Kidney (tissue), 14 donors: Measurements from ENCODE around the gene CORO1A. TPM values are rescaled to one million over a fixed set of nuclear protein-coding genes. Genes with fewer than 3 reads are reported as not detected.
A peak's percentile ranks its signal among the peaks of the same experiment; 100 is the strongest.
"Not testable (repeated sequence)": the region's sequence is repeated elsewhere in the genome, so short reads cannot be mapped to it uniquely, and the experiment has no call there.

Source experiments
- DNase-seq, 5 donors: peaks; one replicate each; pipeline ENCODE4 v3.0.0-alpha.2; 2013 to 2020
- FAIRE-seq: peaks from 2 replicates; lab custom pipeline; 2012; peaks lifted over from hg19 to GRCh38; lab: Jason Lieb, UNC
- H3K27ac ChIP-seq, 2 donors: one replicate each; pipeline ENCODE4 v1.7.0; 2013; ENCODE audit warnings: low read depth in 2 of 2, low read length in 2 of 2, inconsistent platforms in 1 of 2
- H3K27me3 ChIP-seq: one replicate; pipeline ENCODE4 v1.7.1; 2013; ENCODE audit warnings: low read length, inconsistent platforms; ENCODE audit not compliant: control insufficient read depth, insufficient read depth
- H3K36me3 ChIP-seq, 3 donors: one replicate each; pipeline versions ENCODE4 v1.7.0 to v1.7.1; 2013; ENCODE audit warnings: low read length in 3 of 3, control low read depth in 1 of 3, inconsistent platforms in 1 of 3; ENCODE audit not compliant: insufficient read depth in 3 of 3, control insufficient read depth in 2 of 3
- H3K4me1 ChIP-seq, 3 donors: one replicate each; pipeline versions ENCODE4 v1.7.0 to v1.7.1; 2013; ENCODE audit warnings: low read length in 3 of 3, inconsistent platforms in 1 of 3, low read depth in 1 of 3; ENCODE audit not compliant: control insufficient read depth in 2 of 3, insufficient read depth in 2 of 3
- H3K4me3 ChIP-seq, 3 donors: one replicate each; pipeline versions ENCODE4 v1.7.0 to v1.8.1; 2013; ENCODE audit warnings: low read length in 3 of 3, control low read depth in 1 of 3, inconsistent platforms in 1 of 3
- H3K9ac ChIP-seq, 3 donors: one replicate each; pipeline versions ENCODE4 v1.7.0 to v1.7.1; 2013; ENCODE audit warnings: low read length in 3 of 3, control low read depth in 1 of 3, inconsistent platforms in 1 of 3
- H3K9me3 ChIP-seq, 3 donors: one replicate each; pipeline versions ENCODE4 v1.7.0 to v1.7.1; 2013; ENCODE audit warnings: low read length in 3 of 3, control low read depth in 1 of 3, inconsistent platforms in 1 of 3; ENCODE audit not compliant: control insufficient read depth in 2 of 3, insufficient read depth in 1 of 3
- CTCF ChIP-seq: IDR thresholded peaks from 3 replicates; pipeline ENCODE4 v1.5.1; 2012; ENCODE audit warnings: mild to moderate bottlenecking, moderate library complexity, borderline replicate concordance; ENCODE audit not compliant: insufficient read depth; ENCODE audit errors: extremely low read depth
- intact Hi-C: fragments of 100-400 bp; cut with DNase I; formaldehyde crosslinking; loops from one replicate; pipeline ENCODE4 v1.11.1; 2022
- polyA plus RNA-seq: library from polyadenylated mRNA; stranded (reverse); fragments of 350-450 nt; fragmentation: Illumina TruSeq; extraction: RNeasy Lipid Tissue Mini Kit (QIAGEN cat#74804); gene quantifications from one replicate; pipeline ENCODE4 v1.2.3, GENCODE V29; 2014; ENCODE audit warnings: low read depth, low replicate concordance; ENCODE audit not compliant: insufficient read depth
- total RNA-seq: library from RNA; stranded (reverse); fragmentation: NEBNext Ultra II Directional; extraction: Animal tissue kit (Norgen Biotek cat#: 25700); gene quantifications from one replicate; pipeline ENCODE4 v1.2.1, GENCODE V29; 2021
- donor health status: control.
- donor health status: control.
- donor health status: control.
- donor health status: control.
- donor health status: control.
- donor health status: DM: yes; HTN: yes; CAD: no.
- donor health status: Normal renal cell carcinoma (clear cell type).

CORO1A gene
- total and polyA plus RNA-seq, 2 donors from 2014 or later = 8.0 to 69.3 TPM

- Histone ChIP-seq H3K4me1 (peaks cover 0 to 2% (median 0%) of the 10 kb centered on the region in 3 donors), H3K27me3 (no peaks in the 10 kb centered on the region), H3K4me3 (no peak overlapping the region), H3K9me3 (no peaks in the 10 kb centered on the region), H3K27ac (no peak overlapping the region), H3K9ac (no peak overlapping the region), H3K36me3 (no peaks in the 10 kb centered on the region)
- intact Hi-C loops = no loop called here
- DNase-seq (peak in 2 of 5 donors; percentile 52 to 78), FAIRE-seq (no peak)
- no peak for TF ChIP-seq CTCF
Observed at GRCh38 chr16:30187971-30188561, 4.7 kb downstream of the CORO1A start.

GRCh38 chr16:30191158-30191557 is 7.8 kb downstream of the CORO1A start:
- H3K27me3 ChIP-seq, H3K4me3 ChIP-seq, H3K9me3 ChIP-seq, H3K27ac ChIP-seq, intact Hi-C loops, FAIRE-seq, H3K9ac ChIP-seq, H3K4me1 ChIP-seq, DNase-seq, H3K36me3 ChIP-seq: not testable (repeated sequence)

GRCh38 chr16:30193098-30193497 is 9.7 kb downstream of the CORO1A start:
- H3K4me1 ChIP-seq, H3K36me3 ChIP-seq, FAIRE-seq, H3K9ac ChIP-seq, DNase-seq, H3K27ac ChIP-seq, H3K9me3 ChIP-seq, H3K27me3 ChIP-seq, H3K4me3 ChIP-seq, intact Hi-C loops: not testable (repeated sequence)

- intact Hi-C loops, H3K27ac ChIP-seq, H3K4me1 ChIP-seq, H3K36me3 ChIP-seq, H3K9ac ChIP-seq, H3K4me3 ChIP-seq, DNase-seq, H3K27me3 ChIP-seq, H3K9me3 ChIP-seq: not testable (repeated sequence)
- FAIRE-seq = peak; percentile 96
Observed at GRCh38 chr16:30193615-30194014, 10.2 kb downstream of the CORO1A start, which contains the start of the genes BOLA2B and SLX1A. Gene BOLA2B, minus strand, starts transcription at chr16:30193666. Its CDS starts 71 bp downstream, at chr16:30193595. Gene SLX1A, plus strand, starts transcription at chr16:30193875. Its CDS starts 210 bp downstream, at chr16:30194085.

DNA sequence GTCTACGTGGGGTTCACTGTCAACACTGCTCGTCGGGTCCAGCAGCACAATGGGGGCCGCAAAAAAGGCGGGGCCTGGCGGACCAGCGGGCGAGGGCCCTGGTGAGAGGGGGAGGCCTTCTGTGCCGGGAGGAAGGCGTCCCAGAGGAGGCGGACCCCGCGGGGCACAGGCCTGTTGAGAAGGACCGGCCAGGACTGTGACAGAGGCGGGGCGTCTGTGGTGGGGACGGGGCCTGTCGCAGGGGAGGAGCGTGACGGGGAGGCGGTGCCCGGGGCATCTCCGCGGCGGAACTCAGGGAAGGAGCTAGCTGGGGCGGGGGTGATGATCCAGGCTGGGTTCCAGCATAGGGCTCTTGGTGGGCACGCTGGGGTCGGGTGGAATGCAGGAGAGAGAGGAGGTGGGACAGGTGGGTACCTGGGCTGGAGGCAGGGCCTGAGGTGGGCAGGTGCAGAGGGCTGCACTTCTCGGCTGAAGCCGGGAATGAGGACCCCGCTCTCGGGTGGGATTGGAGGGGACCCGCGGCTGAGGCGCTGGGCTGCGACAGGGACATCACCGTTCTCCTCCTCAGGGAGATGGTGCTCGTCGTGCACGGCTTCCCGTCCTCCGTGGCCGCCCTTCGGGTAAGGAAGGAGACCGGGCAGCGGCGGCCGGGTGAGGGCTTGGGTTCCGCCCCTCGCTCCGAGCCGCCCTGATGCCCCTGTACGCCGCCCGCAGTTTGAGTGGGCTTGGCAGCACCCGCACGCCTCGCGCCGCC is 10.9 kb downstream of the CORO1A start:
- FAIRE-seq, H3K27me3 ChIP-seq, H3K27ac ChIP-seq, H3K4me1 ChIP-seq, H3K36me3 ChIP-seq, H3K9ac ChIP-seq, H3K9me3 ChIP-seq, intact Hi-C loops, H3K4me3 ChIP-seq: not testable (repeated sequence)
- DNase-seq = peak in 1 of 5 donors; percentile 82

DNA sequence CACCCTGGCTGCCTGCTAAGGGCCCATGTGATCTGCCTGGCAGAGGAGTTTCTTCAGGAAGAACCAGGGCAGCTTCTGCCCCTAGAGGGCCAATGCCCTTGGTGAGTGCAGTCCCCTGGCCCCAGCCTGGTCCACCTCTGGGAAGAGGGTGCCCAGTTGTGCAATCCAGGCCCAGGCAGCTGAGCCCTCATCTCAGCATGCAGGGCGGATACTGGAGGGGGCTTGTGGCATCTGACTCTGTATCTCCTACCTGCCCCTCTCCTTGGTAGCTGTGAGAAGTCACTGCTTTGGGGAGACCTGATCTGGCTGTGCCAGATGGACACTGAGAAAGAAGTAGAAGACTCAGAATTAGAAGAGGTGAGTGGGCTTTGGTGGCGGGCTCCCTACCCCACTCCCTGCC is 13.6 kb downstream of the CORO1A start:
- H3K4me3 ChIP-seq, H3K36me3 ChIP-seq, FAIRE-seq, H3K9ac ChIP-seq, H3K4me1 ChIP-seq, intact Hi-C loops, H3K27me3 ChIP-seq, H3K27ac ChIP-seq, H3K9me3 ChIP-seq: not testable (repeated sequence)
- DNase-seq = peak in 1 of 5 donors; percentile 10

GRCh38 chr16:30199049-30199448 is 15.6 kb downstream of the CORO1A start, which contains the start of gene SULT1A3:
Gene SULT1A3, plus strand, starts transcription at chr16:30199255. Its CDS starts 1,474 bp downstream, at chr16:30200729.
- H3K36me3 ChIP-seq, DNase-seq, H3K4me1 ChIP-seq, H3K27me3 ChIP-seq, H3K27ac ChIP-seq, H3K4me3 ChIP-seq, H3K9ac ChIP-seq, H3K9me3 ChIP-seq, FAIRE-seq, intact Hi-C loops: not testable (repeated sequence)
